ENCODE data around the gene ATRX. TPM values are rescaled to one million over a fixed set of nuclear protein-coding genes. Genes with fewer than 3 reads are reported as not detected.

ATRX gene
- total RNA-seq, 1 donor from 2014 or later: 71.3 TPM

DNA sequence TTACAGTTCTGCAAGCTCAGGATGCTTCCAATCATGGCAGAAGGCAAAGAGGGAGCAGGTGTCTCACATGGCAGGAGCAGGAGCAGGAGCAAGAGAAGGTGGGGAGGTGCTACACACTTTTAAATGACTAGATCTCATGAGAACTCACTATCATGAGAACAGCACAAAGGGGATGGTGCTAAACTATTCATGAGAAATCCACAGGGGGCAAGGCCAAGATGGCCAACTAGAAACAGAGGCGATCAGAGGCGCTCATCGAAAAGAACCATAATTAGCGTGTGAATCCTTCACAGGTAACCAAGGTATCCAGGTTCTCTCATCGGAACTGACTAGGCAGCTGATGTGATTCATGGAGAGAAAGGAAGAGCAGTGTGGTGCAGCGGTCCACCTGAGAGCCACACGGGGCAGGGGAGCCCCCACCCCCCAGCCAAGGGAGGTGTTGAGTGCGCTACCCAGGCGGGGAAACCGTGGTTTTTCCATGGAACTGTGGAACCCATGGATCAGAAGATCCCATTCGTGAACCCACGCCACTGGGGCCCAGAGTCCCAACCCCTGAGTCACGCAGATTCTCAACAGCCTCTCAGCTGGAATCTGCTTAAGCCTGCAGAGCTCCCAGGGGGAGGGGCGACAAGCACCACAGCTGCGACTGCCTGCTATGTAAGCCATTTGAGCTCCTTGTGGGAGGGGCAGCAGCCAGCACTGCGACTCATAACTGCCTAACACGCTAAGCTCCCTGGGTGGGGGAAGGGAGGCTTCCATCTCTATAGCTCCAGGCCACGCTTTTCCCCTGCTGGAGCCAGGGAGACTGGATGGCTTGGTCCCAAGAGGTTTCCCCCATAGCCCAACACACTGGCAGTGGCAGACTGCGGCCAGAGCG is 292.1 kb downstream of the ATRX start:
- DNase-seq (ENCODE audit: low read depth, low spot score): no peak

DNA sequence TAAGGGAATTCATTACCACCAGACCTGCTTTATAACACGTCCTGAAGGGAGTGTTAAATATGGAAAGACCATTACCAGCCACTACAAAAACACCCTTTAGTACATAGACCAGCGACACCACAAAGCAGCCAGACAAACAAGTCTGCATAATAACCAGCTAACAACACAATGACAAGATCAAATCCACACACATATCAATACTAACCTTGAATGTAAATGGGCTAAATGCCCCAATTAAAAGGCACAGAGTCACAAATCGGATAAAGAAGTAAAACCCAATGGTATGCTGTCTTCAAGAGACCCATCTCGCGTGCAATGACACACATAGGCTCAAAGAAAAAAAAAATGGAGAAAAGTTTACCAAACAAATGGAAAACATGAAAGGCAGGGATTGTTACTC is 302.0 kb downstream of the ATRX start:
- DNase-seq (ENCODE audit: low read depth, low spot score): no peak

DNA sequence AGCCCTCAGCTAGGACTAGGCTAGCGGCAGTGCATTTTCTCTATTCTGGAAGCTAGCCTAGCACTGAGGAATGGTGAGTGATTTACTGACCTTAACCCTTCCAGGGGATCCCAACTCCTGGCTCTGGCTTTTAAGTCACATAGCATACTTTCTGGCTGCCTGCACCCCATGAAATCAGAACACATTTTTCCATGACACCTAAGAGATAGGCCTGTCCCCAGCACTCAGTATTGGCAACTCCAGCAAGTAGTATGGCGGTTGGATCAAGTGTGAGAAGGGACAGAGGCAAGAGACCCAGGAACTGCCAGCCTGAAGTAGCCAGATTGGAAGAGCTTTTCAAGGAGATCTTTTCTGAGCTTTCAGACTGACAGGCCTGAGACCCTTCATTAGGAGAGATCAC is 330.6 kb downstream of the ATRX start:
- DNase-seq (ENCODE audit: low read depth, low spot score): no peak

Other genes with a start within 250 kb of the ATRX start
- gene MAGT1, start 109.2 kb upstream of the ATRX start, total RNA-seq: 180 and 305 TPM in 2 replicates
- 332 and 450 TPM in 2 replicates for gene COX7B, start 113.3 kb upstream of the ATRX start, total RNA-seq
- gene ATP7A, start 124.5 kb upstream of the ATRX start, total RNA-seq: 11.2 and 11.5 TPM in 2 replicates
- gene PGAM4, start 183.4 kb upstream of the ATRX start, total RNA-seq: 0.14 TPM in 1 of 2 replicates, not detected in the other

All from pulmonary artery endothelial cell (primary cell).